ENCODE data around the gene LTB4R2. TPM values are rescaled to one million over a fixed set of nuclear protein-coding genes. Genes with fewer than 3 reads are reported as not detected.

Gene LTB4R2
- total and polyA plus RNA-seq, 2 experiments from 2014 or later, result 0.40 to 12.6 TPM

GRCh38 chr14:24331731-24332267 is 21.9 kb downstream of the LTB4R2 start:
- H3K27ac ChIP-seq (ENCODE audit: low read depth), result no peak overlapping the region
- H3F3A ChIP-seq (replicated peaks; ENCODE audit: low read depth), result 0 out of 2 replicates have a peak, but pooled peaks cover 8% of the 10 kb centered on the region
- peak overlapping the region; percentile 100 for H2AFZ ChIP-seq
- H3K4me3 Mint-ChIP-seq, result peak overlapping the region; percentile 74
- H3K36me3 ChIP-seq (ENCODE audit: insufficient read depth), result no peaks in the 10 kb centered on the region
- no peak for DNase-seq (ENCODE audit: low spot score)
- no peaks in the 10 kb centered on the region for H3K9me2 ChIP-seq (ENCODE audit: insufficient read depth)
- H3K4me3 ChIP-seq, result peak overlapping the region; percentile 80
- peaks cover 73% of the 10 kb centered on the region for H3K27me3 Mint-ChIP-seq (ENCODE audit: insufficient read depth, low read depth, poor library complexity)
- peak; percentile 10 for ATAC-seq
- no peak overlapping the region for H3K27ac Mint-ChIP-seq
- H3K36me3 Mint-ChIP-seq (ENCODE audit: low read depth), result no peaks in the 10 kb centered on the region; the same call in 2 of the 3 replicates
- H3K27me3 ChIP-seq (ENCODE audit: insufficient read depth), result peaks cover 78% of the 10 kb centered on the region
- peaks cover 23% of the 10 kb centered on the region for H3K4me1 Mint-ChIP-seq
- H4K20me1 ChIP-seq (replicated peaks; ENCODE audit: insufficient read depth), result no peaks in the 10 kb centered on the region; the same call in 1 of the 2 replicates
- no peaks in the 10 kb centered on the region for H3K79me2 ChIP-seq (replicated peaks; ENCODE audit: insufficient read depth)
- H3K4me2 ChIP-seq, result peak overlapping the region; percentile 92
- no peaks in the 10 kb centered on the region; the same call in 2 of the 3 replicates for H3K9me3 Mint-ChIP-seq
- no peak for TF ChIP-seq CREB1 (CRISPR knock-in tag; IDR thresholded peaks at IDR 0.05; ENCODE audit: low read depth)
- TF ChIP-seq ZNF331 (CRISPR knock-in tag; IDR thresholded peaks at IDR 0.05; ENCODE audit: low read depth), result no peak
- TF ChIP-seq ETS1 (IDR thresholded peaks at IDR 0.05), result no peak
- no peak for TF ChIP-seq STAT1 (IDR thresholded peaks at IDR 0.05; ENCODE audit: unreplicated experiment)
- TF ChIP-seq REST (IDR thresholded peaks at IDR 0.05; ENCODE audit: unreplicated experiment), result no peak
- H3K4me1 ChIP-seq (ENCODE audit: insufficient read depth), result peaks cover 26% of the 10 kb centered on the region; the same call in 1 of the 2 replicates

- no peaks in the 10 kb centered on the region for H3K79me2 ChIP-seq (replicated peaks; ENCODE audit: insufficient read depth)
- Mint-ChIP-seq H3K27me3 (ENCODE audit: insufficient read depth, low read depth, poor library complexity) (peaks cover 79% of the 10 kb centered on the region), H3K4me1 (peaks cover 23% of the 10 kb centered on the region), H3K36me3 (ENCODE audit: low read depth) (no peaks in the 10 kb centered on the region; the same call in 2 of the 3 replicates), H3K27ac (peak overlapping the region; percentile 47; the same call in 1 of the 2 replicates), H3K9me3 (no peaks in the 10 kb centered on the region; the same call in 2 of the 3 replicates), H3K4me3 (peak overlapping the region; percentile 74)
- peak overlapping the region; percentile 92 for H3K4me2 ChIP-seq
- H2AFZ ChIP-seq, result peak overlapping the region; percentile 100
- H3K4me3 ChIP-seq, result peak overlapping the region; percentile 80
- 0 out of 2 replicates have a peak, but pooled peaks cover 8% of the 10 kb centered on the region for H3F3A ChIP-seq (replicated peaks; ENCODE audit: low read depth)
- H3K9me2 ChIP-seq (ENCODE audit: insufficient read depth), result no peaks in the 10 kb centered on the region
- H4K20me1 ChIP-seq (replicated peaks; ENCODE audit: insufficient read depth), result no peaks in the 10 kb centered on the region; the same call in 1 of the 2 replicates
- TF ChIP-seq POLR2AphosphoS5 (IDR thresholded peaks at IDR 0.05; ENCODE audit: low read depth), result peak; percentile 38; the same call in 1 of the 2 replicates
- TF ChIP-seq CTCF (conservative IDR thresholded peaks at IDR 0.05; ENCODE audit: low read depth in 2 of 2), result peak; percentile 70 to 72
- TF ChIP-seq ZNF114 (CRISPR knock-in tag; IDR thresholded peaks at IDR 0.05), result no peak
- no peak; the same call in 1 of the 2 replicates for TF ChIP-seq CREB1 (CRISPR knock-in tag; IDR thresholded peaks at IDR 0.05; ENCODE audit: low read depth)
- H3K27ac ChIP-seq (ENCODE audit: low read depth), result no peak overlapping the region
- ATAC-seq (peak; percentile 75), DNase-seq (ENCODE audit: low spot score) (peak; percentile 91)
- H3K36me3 ChIP-seq (ENCODE audit: insufficient read depth), result no peaks in the 10 kb centered on the region
- H3K4me1 ChIP-seq (ENCODE audit: insufficient read depth), result peaks cover 26% of the 10 kb centered on the region; the same call in 1 of the 2 replicates
- peaks cover 85% of the 10 kb centered on the region for H3K27me3 ChIP-seq (ENCODE audit: insufficient read depth)
Measured at GRCh38 chr14:24332268-24332993, 22.5 kb downstream of the LTB4R2 start.

Measured in GM23338 (cell line).